GM19455 (cell line): Measurements from ENCODE around the gene NAGLU.

ENCODE experiments used
- ATAC-seq: cut with Tn5 transposase; IDR thresholded peaks from one replicate; pipeline ENCODE4 v1.9.1; 2021; ENCODE audit not compliant: unreplicated experiment

The NAGLU gene

DNA sequence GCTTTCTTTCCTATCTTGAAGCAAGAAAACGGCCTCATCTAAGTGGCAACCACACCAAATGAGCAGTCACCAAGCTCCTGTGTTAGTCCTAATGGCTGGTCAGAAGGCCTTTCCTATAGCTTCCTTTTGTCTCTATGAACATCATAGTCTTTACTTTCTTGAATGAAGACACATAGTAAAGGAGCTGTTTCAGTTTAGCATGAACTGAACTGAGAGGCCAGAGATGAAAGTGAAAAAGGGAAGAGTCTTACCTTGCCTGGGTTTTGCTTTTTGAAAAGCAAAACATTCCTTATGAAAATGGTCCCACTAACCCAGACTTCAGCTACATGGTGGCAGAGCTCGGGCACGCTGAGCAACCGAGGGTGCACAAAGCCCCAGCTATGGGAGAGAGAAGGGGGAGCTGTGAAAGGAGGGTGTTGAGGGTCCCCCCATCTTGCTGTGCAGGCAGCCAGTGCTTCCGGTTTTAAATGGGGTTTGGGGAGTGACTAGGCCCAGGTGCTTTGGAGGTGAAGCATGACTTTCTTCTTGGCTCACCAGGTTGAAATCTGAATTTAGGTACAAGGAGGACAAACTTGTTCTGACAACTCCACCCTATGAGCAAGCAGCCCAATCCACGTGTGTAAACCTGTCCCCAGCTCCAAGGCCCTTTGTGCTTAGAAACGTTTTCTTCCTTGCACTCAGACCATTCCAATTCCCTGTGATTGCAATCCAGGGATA is 50.6 kb downstream of the NAGLU start:
- ATAC-seq, result no peak

DNA sequence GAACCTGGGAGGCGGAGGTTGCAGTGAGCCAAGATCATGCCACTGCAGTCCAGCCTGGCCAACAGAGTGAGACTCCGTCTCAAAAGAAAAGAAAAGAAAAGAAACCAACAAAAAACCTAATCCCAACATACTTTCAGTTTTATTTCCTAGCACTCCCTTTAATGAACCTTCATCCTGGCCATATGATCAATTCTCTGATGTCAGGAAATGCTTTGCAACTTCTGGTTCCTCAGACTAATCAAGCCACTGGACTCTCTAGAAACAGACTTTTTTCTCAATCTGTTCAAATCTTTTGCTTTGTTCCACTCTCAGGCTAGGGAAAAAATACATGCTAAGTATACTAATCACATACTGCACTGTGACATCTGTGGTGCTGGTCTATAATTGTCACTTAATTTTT is 54.8 kb downstream of the NAGLU start:
- no peak for ATAC-seq

DNA sequence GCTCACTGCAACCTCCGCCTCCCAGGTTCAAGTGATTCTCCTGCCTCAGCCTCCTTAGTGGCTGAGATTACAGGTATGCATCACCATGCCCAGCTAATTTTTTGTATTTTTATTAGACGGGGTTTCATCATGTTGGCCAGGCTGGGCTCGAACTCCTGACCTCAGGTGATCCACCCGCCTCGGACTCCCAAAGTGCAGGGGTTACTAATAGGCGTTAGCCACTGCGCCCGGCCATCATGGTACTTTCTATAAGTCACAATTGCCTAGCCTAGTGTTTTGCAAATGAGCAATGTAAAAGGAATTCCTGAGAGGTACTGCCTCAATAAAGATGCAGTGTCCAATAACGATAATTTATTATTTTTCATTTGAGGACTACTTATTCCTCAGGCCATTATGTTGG is 55.4 kb downstream of the NAGLU start:
- no peak for ATAC-seq
